Body of pancreas (tissue), 4 donors: ENCODE results near the gene MED13L.

Experiments used
- POLR2A ChIP-seq, 3 donors: fragments of 450-650 bp; IDR thresholded peaks; one replicate each; pipeline ENCODE4 v1.6.1; 2016; ENCODE audit warnings: antibody characterized with exemption in 3 of 3, mild to moderate bottlenecking in 2 of 3
- TF ChIP-seq, protein P1 (sequence below), 7 experiments: fragments of 450-650 bp in 4 of 7; fragments of 200-600 bp in 3 of 7; sonication (generic) in 3 of 7; IDR thresholded peaks; one replicate each; pipeline ENCODE4 v1.5.1; 2016 to 2019; ENCODE audit warnings: antibody characterized with exemption in 7 of 7

DNA sequence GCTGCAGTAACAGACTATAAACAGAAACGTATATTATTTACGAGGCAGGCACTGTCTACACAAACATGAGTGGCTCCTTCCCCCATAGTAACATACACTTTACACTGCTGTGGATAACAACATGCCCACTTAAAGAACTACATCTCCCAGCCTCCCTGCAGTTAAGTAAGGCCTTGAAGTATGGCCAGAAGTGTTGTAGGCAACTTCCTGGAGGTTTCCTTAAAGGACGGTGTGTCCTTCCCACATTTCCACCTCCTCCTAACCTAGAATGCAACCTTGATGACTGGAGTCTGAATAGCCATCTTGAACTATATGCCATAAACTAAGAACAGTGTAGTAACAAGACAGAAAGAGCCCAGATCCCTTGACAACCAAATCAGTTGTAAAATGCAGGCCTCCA is 20.3 kb downstream of the MED13L start:
- TF ChIP-seq POLR2A (IDR thresholded peaks at IDR 0.05), result no peak
- TF ChIP-seq, protein P1, sequence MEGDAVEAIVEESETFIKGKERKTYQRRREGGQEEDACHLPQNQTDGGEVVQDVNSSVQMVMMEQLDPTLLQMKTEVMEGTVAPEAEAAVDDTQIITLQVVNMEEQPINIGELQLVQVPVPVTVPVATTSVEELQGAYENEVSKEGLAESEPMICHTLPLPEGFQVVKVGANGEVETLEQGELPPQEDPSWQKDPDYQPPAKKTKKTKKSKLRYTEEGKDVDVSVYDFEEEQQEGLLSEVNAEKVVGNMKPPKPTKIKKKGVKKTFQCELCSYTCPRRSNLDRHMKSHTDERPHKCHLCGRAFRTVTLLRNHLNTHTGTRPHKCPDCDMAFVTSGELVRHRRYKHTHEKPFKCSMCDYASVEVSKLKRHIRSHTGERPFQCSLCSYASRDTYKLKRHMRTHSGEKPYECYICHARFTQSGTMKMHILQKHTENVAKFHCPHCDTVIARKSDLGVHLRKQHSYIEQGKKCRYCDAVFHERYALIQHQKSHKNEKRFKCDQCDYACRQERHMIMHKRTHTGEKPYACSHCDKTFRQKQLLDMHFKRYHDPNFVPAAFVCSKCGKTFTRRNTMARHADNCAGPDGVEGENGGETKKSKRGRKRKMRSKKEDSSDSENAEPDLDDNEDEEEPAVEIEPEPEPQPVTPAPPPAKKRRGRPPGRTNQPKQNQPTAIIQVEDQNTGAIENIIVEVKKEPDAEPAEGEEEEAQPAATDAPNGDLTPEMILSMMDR (IDR thresholded peaks at IDR 0.05), result no peak
